GM18505 (cell line): ENCODE results near the gene TCF4.

ENCODE experiments used
- ATAC-seq: cut with Tn5 transposase; IDR thresholded peaks from one replicate; pipeline ENCODE4 v1.9.1; 2021; ENCODE audit not compliant: unreplicated experiment
- POLR2A ChIP-seq: IDR thresholded peaks from 4 replicates; pipeline ENCODE4 v1.6.1; 2011; ENCODE audit warnings: borderline replicate concordance; ENCODE audit not compliant: insufficient read depth, insufficient read length; ENCODE audit errors: extremely low read depth

Gene TCF4

GRCh38 chr18:55400590-55401541, 187.1 kb downstream of the TCF4 start:
- TF ChIP-seq POLR2A: no peak
- ATAC-seq: no peak

- no peak for TF ChIP-seq POLR2A
- ATAC-seq: no peak
Observed at GRCh38 chr18:55400081-55400480, 187.9 kb downstream of the TCF4 start.

- no peak for ATAC-seq
- TF ChIP-seq POLR2A: no peak
Observed at GRCh38 chr18:55398858-55399257, 189.1 kb downstream of the TCF4 start.

- TF ChIP-seq POLR2A: no peak
- ATAC-seq: no peak
Observed at GRCh38 chr18:55396979-55397378, 191.0 kb downstream of the TCF4 start.

GRCh38 chr18:55396267-55396905, 191.6 kb downstream of the TCF4 start:
- no peak for TF ChIP-seq POLR2A
- ATAC-seq: no peak

- TF ChIP-seq POLR2A: no peak
- no peak for ATAC-seq
Observed at GRCh38 chr18:55395799-55396198, 192.2 kb downstream of the TCF4 start.

- no peak for TF ChIP-seq POLR2A
- ATAC-seq: no peak
Observed at GRCh38 chr18:55390898-55391297, 197.1 kb downstream of the TCF4 start.

GRCh38 chr18:55387139-55387984, 200.6 kb downstream of the TCF4 start:
- ATAC-seq: no peak
- no peak for TF ChIP-seq POLR2A

GRCh38 chr18:55386545-55386944, 201.4 kb downstream of the TCF4 start:
- no peak for ATAC-seq
- no peak for TF ChIP-seq POLR2A

- no peak for TF ChIP-seq POLR2A
Observed at GRCh38 chr18:55385770-55386169, 202.2 kb downstream of the TCF4 start.

GRCh38 chr18:55384551-55385275, 203.3 kb downstream of the TCF4 start:
- TF ChIP-seq POLR2A: no peak
- ATAC-seq: no peak

More at GRCh38 chr18:55385770-55386169, 202.2 kb downstream of the TCF4 start:
- ATAC-seq: no peak

- no peak for ATAC-seq
- no peak for TF ChIP-seq POLR2A
Observed at GRCh38 chr18:55384115-55384514, 203.9 kb downstream of the TCF4 start.
